GM21526 (cell line): Measurements from ENCODE around the gene OR51F1.
"Not testable (repeated sequence)": the region's sequence is repeated elsewhere in the genome, so short reads cannot be mapped to it uniquely, and the experiment has no call there.

ENCODE experiments used
- ATAC-seq: cut with Tn5 transposase; IDR thresholded peaks from one replicate; pipeline ENCODE4 v1.9.1; 2021; ENCODE audit warnings: moderate library complexity; ENCODE audit not compliant: unreplicated experiment, low FRiP score

Gene OR51F1, protein sequence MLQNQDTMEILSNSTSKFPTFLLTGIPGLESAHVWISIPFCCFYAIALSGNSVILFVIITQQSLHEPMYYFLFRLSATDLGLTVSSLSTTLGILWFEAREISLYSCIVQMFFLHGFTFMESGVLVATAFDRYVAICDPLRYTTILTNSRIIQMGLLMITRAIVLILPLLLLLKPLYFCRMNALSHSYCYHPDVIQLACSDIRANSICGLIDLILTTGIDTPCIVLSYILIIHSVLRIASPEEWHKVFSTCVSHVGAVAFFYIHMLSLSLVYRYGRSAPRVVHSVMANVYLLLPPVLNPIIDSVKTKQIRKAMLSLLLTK

DNA sequence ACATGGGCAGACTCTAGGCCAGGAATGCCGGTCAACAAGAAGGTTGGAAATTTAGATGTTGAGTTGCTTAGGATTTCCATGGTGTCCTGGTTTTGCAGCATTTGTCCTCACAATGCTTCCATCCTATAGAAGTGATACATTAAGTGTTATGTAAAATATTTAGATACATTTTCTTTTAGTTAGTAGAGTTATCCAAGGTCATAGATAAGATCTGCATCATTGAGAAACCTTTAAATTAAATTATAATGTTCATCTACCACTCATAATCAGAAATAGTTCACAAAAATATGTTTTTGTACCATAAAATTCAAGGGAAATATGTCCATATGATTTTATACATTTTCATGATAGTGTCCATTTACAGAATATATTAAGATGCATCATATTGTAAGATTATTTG lies at the start of gene OR51F1:
OR51F1 (minus strand) TSS at position 101 of the 400 bp plus-strand sequence; CDS start at position 101, 0 bp downstream.
- ATAC-seq: no peak

- no peak for ATAC-seq
These were observed 39.5 kb upstream of the OR51F1 start for GRCh38 chr11:4809246-4809645.

DNA sequence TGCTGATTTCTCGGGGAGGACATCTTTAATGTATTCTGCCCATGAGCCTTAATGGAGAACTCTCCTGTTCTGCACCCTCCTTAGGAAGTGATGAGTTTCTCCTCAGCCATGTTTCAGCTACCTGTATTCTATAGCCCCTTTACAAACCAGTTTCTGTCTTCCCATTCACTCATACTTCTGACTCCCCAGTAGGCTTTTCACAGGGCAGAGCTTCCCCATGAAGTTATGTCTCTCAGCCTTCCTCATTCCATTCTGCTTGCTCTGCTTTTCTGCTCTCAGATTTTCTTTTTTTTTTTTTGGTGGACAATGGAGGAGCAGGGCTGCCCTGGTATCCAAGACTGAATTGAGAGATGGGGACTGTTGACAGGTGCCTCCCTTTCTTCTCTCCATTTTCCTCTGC lies 38.7 kb upstream of the OR51F1 start:
- ATAC-seq: no peak

DNA sequence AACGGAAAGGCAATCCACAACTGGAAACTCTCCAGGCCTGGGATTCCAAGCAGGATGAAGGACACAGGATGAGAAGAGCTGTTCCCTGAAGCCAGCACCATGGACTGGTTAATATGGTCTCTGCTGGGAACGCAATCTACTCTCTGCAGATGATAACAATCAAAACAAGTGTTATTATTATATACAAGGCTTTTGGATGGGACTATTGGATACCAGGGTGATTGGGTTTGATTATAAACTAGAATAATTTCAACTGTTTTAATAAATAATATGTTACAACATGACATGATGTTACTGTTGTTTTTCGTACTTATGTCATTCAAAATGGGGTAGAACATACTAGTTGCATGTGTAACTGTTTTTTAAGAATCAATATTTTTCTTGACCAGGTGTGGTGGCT lies 34.5 kb upstream of the OR51F1 start, which contains the start of gene OR52R1:
OR52R1 (minus strand) TSS at position 101 of the 400 bp plus-strand sequence; CDS start at position 101, 0 bp downstream.
- no peak for ATAC-seq

- ATAC-seq: not testable (repeated sequence)
These were observed 31.6 kb upstream of the OR51F1 start for GRCh38 chr11:4801316-4801715.

DNA sequence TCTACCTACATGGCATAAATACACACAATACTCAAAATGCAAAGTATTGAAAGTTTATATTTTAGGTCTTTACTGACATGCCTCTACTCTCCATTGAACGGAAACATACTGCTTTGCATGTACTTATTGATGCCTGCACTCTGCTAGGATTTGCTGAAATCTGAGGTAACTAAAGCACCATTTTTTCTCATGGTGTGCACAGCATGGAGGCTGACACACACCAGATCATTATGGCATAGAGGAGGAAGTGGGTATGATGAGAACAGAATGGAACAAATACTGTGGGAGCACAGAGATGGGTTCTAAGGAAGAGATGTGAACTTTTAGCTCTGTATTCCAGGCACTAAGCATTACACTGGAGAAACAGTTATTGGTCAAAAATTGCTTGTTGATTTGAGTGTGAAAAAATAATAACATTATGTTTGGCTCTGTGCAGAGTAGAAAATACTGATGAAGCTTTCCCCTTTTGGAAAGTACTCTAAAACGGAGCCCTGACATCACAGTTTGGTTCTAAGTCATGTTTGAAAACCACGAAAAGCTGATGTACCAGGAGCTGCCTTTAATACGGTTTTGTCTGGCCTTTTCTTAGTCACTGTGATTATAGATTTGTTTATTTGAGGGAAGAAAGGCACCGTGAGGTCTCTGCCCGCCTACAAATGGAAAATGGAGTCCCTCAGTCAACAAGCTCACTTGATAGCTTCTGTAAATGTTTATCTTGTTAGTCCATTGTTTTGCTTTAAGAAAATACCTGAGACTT lies 28.9 kb upstream of the OR51F1 start:
- ATAC-seq: no peak

- ATAC-seq: no peak
These were observed 27.5 kb upstream of the OR51F1 start for GRCh38 chr11:4797206-4797605.

GRCh38 chr11:4782454-4782853 lies 12.7 kb upstream of the OR51F1 start:
- no peak for ATAC-seq

- no peak for ATAC-seq
These were observed 1.6 kb downstream of the OR51F1 start for GRCh38 chr11:4768094-4768493.

GRCh38 chr11:4766420-4767043 lies 3.2 kb downstream of the OR51F1 start:
- no peak for ATAC-seq

- ATAC-seq: no peak
These were observed 6.6 kb downstream of the OR51F1 start for GRCh38 chr11:4763096-4763495.

GRCh38 chr11:4751201-4751600 lies 18.5 kb downstream of the OR51F1 start:
- no peak for ATAC-seq

- no peak for ATAC-seq
These were observed 21.3 kb downstream of the OR51F1 start for GRCh38 chr11:4748438-4748837.

GRCh38 chr11:4740735-4741134 lies 29.0 kb downstream of the OR51F1 start:
- no peak for ATAC-seq

DNA sequence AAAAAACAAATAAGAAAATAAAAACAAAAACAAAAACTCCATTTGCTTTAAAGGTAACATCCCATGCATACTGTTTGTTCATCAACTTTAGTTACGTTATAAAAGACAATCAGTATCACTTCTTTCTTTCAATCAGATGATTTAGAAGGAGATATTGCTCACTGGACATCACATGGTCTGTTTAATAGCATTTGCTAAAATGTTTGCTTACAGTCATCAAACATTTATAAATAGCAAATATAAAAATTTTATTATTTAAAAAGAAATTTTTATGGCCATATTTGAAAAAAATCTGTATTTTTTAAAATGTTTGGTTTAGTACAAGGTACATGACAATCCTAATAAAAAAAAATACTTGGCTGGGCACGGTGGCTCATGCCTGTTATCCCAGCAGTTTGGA lies 42.6 kb downstream of the OR51F1 start:
- ATAC-seq: no peak

- not testable (repeated sequence) for ATAC-seq
These were observed 46.9 kb downstream of the OR51F1 start for GRCh38 chr11:4722616-4723534.
